H9 (cell line): ENCODE results near the gene SAMD15. TPM values are rescaled to one million over a fixed set of nuclear protein-coding genes. Genes with fewer than 3 reads are reported as not detected.

ENCODE experiments used
- DNase-seq: peaks from one replicate; pipeline ENCODE4 v3.0.0-alpha.2; 2017
- H2AFZ ChIP-seq: one replicate; pipeline ENCODE4 v1.6.1; 2013; ENCODE audit warnings: mild to moderate bottlenecking, low read length, control low read depth, moderate library complexity
- H2AK5ac ChIP-seq: 2 replicates; pipeline ENCODE4 v1.6.1; 2013; ENCODE audit warnings: low read length, control low read depth, mixed read lengths; ENCODE audit not compliant: insufficient read length
- H2BK120ac ChIP-seq: one replicate; pipeline ENCODE4 v1.6.1; 2013; ENCODE audit warnings: low read depth, mild to moderate bottlenecking, low read length, control low read depth, inconsistent platforms; ENCODE audit not compliant: poor library complexity, severe bottlenecking
- H2BK12ac ChIP-seq: 2 replicates; pipeline ENCODE4 v1.6.1; 2013; ENCODE audit warnings: low read length, control low read depth, mixed read lengths, low read depth; ENCODE audit not compliant: insufficient read length
- H2BK15ac ChIP-seq: 2 replicates; pipeline ENCODE4 v1.6.1; 2013; ENCODE audit warnings: low read depth, low read length, control low read depth
- H2BK20ac ChIP-seq: one replicate; pipeline ENCODE4 v1.6.1; 2013; ENCODE audit warnings: low read depth, mild to moderate bottlenecking, low read length, control low read depth, inconsistent platforms; ENCODE audit not compliant: poor library complexity, severe bottlenecking
- H2BK5ac ChIP-seq: 2 replicates; pipeline ENCODE4 v1.6.1; 2013; ENCODE audit warnings: low read length, control low read depth, mixed read lengths; ENCODE audit not compliant: insufficient read length
- H3K14ac ChIP-seq: 2 replicates; pipeline ENCODE4 v1.6.1; 2013; ENCODE audit warnings: low read length, control low read depth; ENCODE audit not compliant: insufficient read depth
- H3K18ac ChIP-seq: 2 replicates; pipeline ENCODE4 v1.6.1; 2013; ENCODE audit warnings: low read depth, mild to moderate bottlenecking, mixed read lengths, low read length, control low read depth; ENCODE audit not compliant: insufficient read length
- H3K23ac ChIP-seq: 2 replicates; pipeline ENCODE4 v1.6.1; 2013; ENCODE audit warnings: low read length, control low read depth, mixed read lengths, low read depth; ENCODE audit not compliant: insufficient read length
- H3K23me2 ChIP-seq: 2 replicates; pipeline ENCODE4 v1.6.1; 2013; ENCODE audit warnings: low read depth, mild to moderate bottlenecking, mixed read lengths, low read length, control low read depth; ENCODE audit not compliant: insufficient read length, poor library complexity, severe bottlenecking
- H3K27ac ChIP-seq: 2 replicates; pipeline ENCODE4 v1.5.1; 2013; ENCODE audit warnings: low read length, control low read depth, mixed read lengths, low read depth; ENCODE audit not compliant: insufficient read length
- H3K27me3 ChIP-seq: 2 replicates; pipeline ENCODE4 v1.6.1; 2013; ENCODE audit warnings: low read length, control low read depth, inconsistent platforms; ENCODE audit not compliant: insufficient read depth
- H3K4ac ChIP-seq: 2 replicates; pipeline ENCODE4 v1.6.1; 2013; ENCODE audit warnings: low read depth, mild to moderate bottlenecking, control low read depth, inconsistent platforms, low read length, moderate library complexity
- H3K4me1 ChIP-seq: 2 replicates; pipeline ENCODE4 v1.6.1; 2013; ENCODE audit warnings: low read length, control low read depth, inconsistent platforms; ENCODE audit not compliant: insufficient read depth
- H3K4me2 ChIP-seq: 2 replicates; pipeline ENCODE4 v1.6.1; 2013; ENCODE audit warnings: low read length, control low read depth, mixed read lengths; ENCODE audit not compliant: insufficient read length, insufficient read depth
- H3K56ac ChIP-seq: 2 replicates; pipeline ENCODE4 v1.6.1; 2013; ENCODE audit warnings: low read depth, mild to moderate bottlenecking, mixed read lengths, low read length, control low read depth; ENCODE audit not compliant: insufficient read length
- H3K79me1 ChIP-seq: 2 replicates; pipeline ENCODE4 v1.6.1; 2013; ENCODE audit warnings: low read depth, mild to moderate bottlenecking, moderate library complexity, low read length, control low read depth, inconsistent platforms; ENCODE audit not compliant: insufficient read depth, poor library complexity, severe bottlenecking
- H3K79me2 ChIP-seq: 2 replicates; pipeline ENCODE4 v1.6.1; 2013; ENCODE audit warnings: low read length, control low read depth, inconsistent platforms; ENCODE audit not compliant: insufficient read depth
- H3K9ac ChIP-seq: 2 replicates; pipeline ENCODE4 v1.6.1; 2013; ENCODE audit warnings: low read length, control low read depth, mixed read lengths; ENCODE audit not compliant: insufficient read length; ENCODE audit errors: extremely low read depth
- H3K9me3 ChIP-seq: one replicate; pipeline ENCODE4 v1.6.1; 2013; ENCODE audit warnings: low read depth, low read length, inconsistent platforms; ENCODE audit not compliant: control insufficient read depth
- H3T11ph ChIP-seq: one replicate; pipeline ENCODE4 v1.6.1; 2013; ENCODE audit warnings: mild to moderate bottlenecking, low read length, control low read depth, inconsistent platforms
- H4K20me1 ChIP-seq: one replicate; pipeline ENCODE4 v1.6.1; 2013; ENCODE audit not compliant: control insufficient read depth, insufficient read length, insufficient read depth
- H4K5ac ChIP-seq: 2 replicates; pipeline ENCODE4 v1.6.1; 2013; ENCODE audit warnings: low read depth, mild to moderate bottlenecking, mixed read lengths, low read length, control low read depth; ENCODE audit not compliant: insufficient read length
- H4K8ac ChIP-seq: replicated peaks from 2 replicates; pipeline ENCODE4 v1.6.1; 2013; ENCODE audit warnings: low read length, control low read depth, mixed read lengths, low read depth; ENCODE audit not compliant: insufficient read length
- H4K91ac ChIP-seq: 2 replicates; pipeline ENCODE4 v1.6.1; 2013; ENCODE audit warnings: low read depth, mild to moderate bottlenecking, moderate library complexity, mixed read lengths, low read length, control low read depth; ENCODE audit not compliant: insufficient read length
- H3K27ac Mint-ChIP-seq, 3 experiments: 2 replicates in 2 of 3; 3 replicates in 1 of 3; pipeline ENCODE4 v1.8.0; 2020 to 2021; ENCODE audit warnings: mixed read lengths in 3 of 3, mild to moderate bottlenecking in 1 of 3, moderate library complexity in 1 of 3
- H3K27me3 Mint-ChIP-seq: 2 replicates; pipeline ENCODE4 v1.8.0; 2021; ENCODE audit warnings: low read depth, mild to moderate bottlenecking, moderate library complexity, mixed read lengths
- H3K36me3 Mint-ChIP-seq, 3 experiments: 2 replicates in 2 of 3; 3 replicates in 1 of 3; pipeline ENCODE4 v1.8.0; 2020 to 2021; ENCODE audit warnings: low read depth in 3 of 3, mixed read lengths in 3 of 3; ENCODE audit not compliant: insufficient read depth in 1 of 3
- H3K4me1 Mint-ChIP-seq, 2 experiments: 2 replicates each; pipeline ENCODE4 v1.8.0; 2020; ENCODE audit warnings: mixed read lengths in 2 of 2
- H3K4me3 Mint-ChIP-seq, 2 experiments: 2 replicates in 1 of 2; 3 replicates in 1 of 2; pipeline ENCODE4 v1.8.0; 2020 to 2021; ENCODE audit warnings: mild to moderate bottlenecking in 2 of 2, mixed read lengths in 2 of 2, moderate library complexity in 1 of 2
- H3K9me3 Mint-ChIP-seq, 2 experiments: 2 replicates in 1 of 2; 3 replicates in 1 of 2; pipeline ENCODE4 v1.8.0; 2020; ENCODE audit warnings: mild to moderate bottlenecking in 2 of 2, mixed read lengths in 2 of 2, moderate library complexity in 1 of 2
- WGBS: extraction: QIAGEN DNeasy Blood & Tissue Kit; methylation state at CpG from one replicate; pipeline ENCODE4 v1.1.7; 2013; ENCODE audit warnings: missing lambda C conversion rate, low lambda C conversion rate, mixed read lengths; ENCODE audit not compliant: insufficient read length; ENCODE audit errors: extremely low coverage; 5-methylcytosine and 5-hydroxymethylcytosine counted together
- total RNA-seq: library from RNA; stranded (reverse); gene quantifications from 2 replicates; pipeline ENCODE4 v1.2.1, GENCODE V29; 2021
- TF ChIP-seq, protein P1 (sequence below): fragments of 200-600 bp; sonication (generic); conservative IDR thresholded peaks from 3 replicates; pipeline ENCODE4 v1.8.0; 2021; ENCODE audit warnings: antibody characterized with exemption, mild to moderate bottlenecking

The SAMD15 gene
- total RNA-seq, 1 experiment from 2014 or later = 1.1 TPM

DNA sequence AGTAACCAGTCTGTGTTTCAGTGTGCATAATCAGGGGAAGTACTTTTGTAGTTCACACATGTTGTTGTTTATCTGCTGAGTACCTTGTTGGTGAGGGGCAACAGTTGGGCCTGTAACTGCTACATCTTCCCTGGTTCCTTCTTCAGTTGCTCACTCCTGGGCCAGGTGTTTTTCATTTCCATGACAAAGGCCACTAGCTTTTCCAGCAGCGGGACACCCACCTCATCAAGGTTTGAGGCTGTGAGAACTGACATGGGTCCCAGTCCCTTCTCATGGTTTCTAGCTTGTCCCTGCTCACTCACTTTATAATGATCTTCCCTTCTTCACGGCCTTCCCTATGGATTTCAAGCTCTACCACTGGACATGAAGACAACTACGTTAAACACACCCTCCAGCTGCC is 47.7 kb downstream of the SAMD15 start:
- no peaks in the 10 kb centered on the region for H3K23me2 ChIP-seq
- H2BK12ac ChIP-seq = no peak overlapping the region
- no peak overlapping the region for H2BK120ac ChIP-seq
- H3K4me2 ChIP-seq = no peak overlapping the region
- no peaks in the 10 kb centered on the region for H4K20me1 ChIP-seq
- TF ChIP-seq, protein P1, sequence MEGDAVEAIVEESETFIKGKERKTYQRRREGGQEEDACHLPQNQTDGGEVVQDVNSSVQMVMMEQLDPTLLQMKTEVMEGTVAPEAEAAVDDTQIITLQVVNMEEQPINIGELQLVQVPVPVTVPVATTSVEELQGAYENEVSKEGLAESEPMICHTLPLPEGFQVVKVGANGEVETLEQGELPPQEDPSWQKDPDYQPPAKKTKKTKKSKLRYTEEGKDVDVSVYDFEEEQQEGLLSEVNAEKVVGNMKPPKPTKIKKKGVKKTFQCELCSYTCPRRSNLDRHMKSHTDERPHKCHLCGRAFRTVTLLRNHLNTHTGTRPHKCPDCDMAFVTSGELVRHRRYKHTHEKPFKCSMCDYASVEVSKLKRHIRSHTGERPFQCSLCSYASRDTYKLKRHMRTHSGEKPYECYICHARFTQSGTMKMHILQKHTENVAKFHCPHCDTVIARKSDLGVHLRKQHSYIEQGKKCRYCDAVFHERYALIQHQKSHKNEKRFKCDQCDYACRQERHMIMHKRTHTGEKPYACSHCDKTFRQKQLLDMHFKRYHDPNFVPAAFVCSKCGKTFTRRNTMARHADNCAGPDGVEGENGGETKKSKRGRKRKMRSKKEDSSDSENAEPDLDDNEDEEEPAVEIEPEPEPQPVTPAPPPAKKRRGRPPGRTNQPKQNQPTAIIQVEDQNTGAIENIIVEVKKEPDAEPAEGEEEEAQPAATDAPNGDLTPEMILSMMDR = no peak
- H3K9ac ChIP-seq = no peak overlapping the region
- no peak overlapping the region for H3K23ac ChIP-seq
- Mint-ChIP-seq H3K27ac (peak overlapping the region; percentile 3 to 59 (median 48); a peak in 4 of 7 replicates), H3K4me3 (no peak overlapping the region), H3K27me3 (no peaks in the 10 kb centered on the region), H3K4me1 (peaks cover 9% of the 10 kb centered on the region in 2 experiments), H3K36me3 (peaks cover 21 to 74% (median 65%) of the 10 kb centered on the region in 3 experiments), H3K9me3 (peaks cover 6 to 8% of the 10 kb centered on the region in 2 experiments)
- H2AFZ ChIP-seq = no peak overlapping the region
- H3K79me2 ChIP-seq = no peaks in the 10 kb centered on the region
- no peaks in the 10 kb centered on the region for H3K27me3 ChIP-seq
- H3K9me3 ChIP-seq = no peaks in the 10 kb centered on the region
- no peak overlapping the region for H2AK5ac ChIP-seq
- no peak overlapping the region for H3T11ph ChIP-seq
- no peak overlapping the region for H2BK20ac ChIP-seq
- no CpG with 5 or more reads among the region's 3 CpGs for WGBS
- no peaks in the 10 kb centered on the region; the same call in 1 of the 2 replicates for H3K4me1 ChIP-seq
- no peak overlapping the region for H2BK15ac ChIP-seq
- no peak overlapping the region for H3K4ac ChIP-seq
- DNase-seq = peak; percentile 46
- H3K79me1 ChIP-seq = no peaks in the 10 kb centered on the region
- H3K56ac ChIP-seq = no peak overlapping the region
- no peak overlapping the region for H4K91ac ChIP-seq
- no peak overlapping the region for H4K5ac ChIP-seq
- H2BK5ac ChIP-seq = no peak overlapping the region
- H3K27ac ChIP-seq = no peak overlapping the region
- no peak overlapping the region for H3K14ac ChIP-seq
- no peak overlapping the region for H4K8ac ChIP-seq
- no peak overlapping the region for H3K18ac ChIP-seq
